Suppressor macrophage treated with lipopolysaccharide for 4 hours (primary cell): ENCODE data around the gene VKORC1.
"Not testable (repeated sequence)": the region's sequence is repeated elsewhere in the genome, so short reads cannot be mapped to it uniquely, and the experiment has no call there.

Experiments used
- DNase-seq: peaks from one replicate; pipeline ENCODE4 v3.0.0-alpha.2; 2020

The VKORC1 gene

GRCh38 chr16:31094424-31095120 is at the start of gene VKORC1:
TSS of gene VKORC1 (minus strand) at chr16:31094797. CDS start at chr16:31094729, 68 bp downstream.
- peak; percentile 99 for DNase-seq

GRCh38 chr16:31143694-31144148 is 49.1 kb upstream of the VKORC1 start:
- no peak for DNase-seq

GRCh38 chr16:31143011-31143693 is 48.6 kb upstream of the VKORC1 start:
- DNase-seq, result no peak

DNA sequence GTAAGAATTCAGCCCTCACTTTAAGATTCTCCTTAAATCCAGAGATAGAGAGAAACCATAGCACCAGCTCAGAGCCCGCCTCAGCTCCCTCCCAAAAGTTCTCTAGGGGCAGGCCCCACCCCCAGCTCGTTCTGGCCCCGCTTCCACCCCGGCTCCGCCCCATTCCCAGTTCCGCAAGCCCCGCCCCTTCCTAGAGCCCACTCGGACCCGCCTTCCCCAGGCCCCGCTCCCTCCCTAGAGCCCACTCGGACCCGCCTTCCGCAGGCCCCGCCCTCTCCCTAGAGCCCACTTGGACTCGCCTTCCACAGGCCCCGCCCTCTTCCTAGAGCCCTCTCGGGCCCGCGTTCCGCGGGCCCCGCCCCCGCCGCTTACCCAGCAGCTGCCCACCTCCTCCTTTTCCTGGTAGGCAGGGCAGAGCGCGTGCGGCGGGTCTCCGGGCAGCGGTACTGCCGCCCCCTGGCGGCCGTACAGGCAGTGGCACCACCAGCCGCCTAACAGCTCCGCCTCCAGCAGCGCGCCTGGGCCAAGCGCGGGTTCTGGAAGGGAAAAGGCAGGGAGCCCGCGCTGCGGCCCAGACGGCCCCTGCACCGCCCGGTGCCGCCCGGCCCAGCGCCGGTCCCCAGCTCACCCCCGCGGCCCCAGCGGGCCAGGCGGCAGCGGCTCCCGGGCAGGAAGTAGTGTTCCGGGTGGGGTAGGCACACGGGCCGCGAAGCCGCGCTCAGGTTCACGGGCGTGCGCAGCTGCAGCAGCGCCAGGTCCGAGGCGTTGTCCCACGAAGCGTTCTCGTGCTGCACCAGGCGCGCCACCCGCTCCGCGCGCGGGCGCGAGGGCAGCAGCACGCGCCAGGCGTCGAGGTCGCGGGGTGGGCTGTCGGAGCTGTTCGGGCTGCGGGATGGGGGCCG is 47.8 kb upstream of the VKORC1 start:
- peak; percentile 99 for DNase-seq

DNA sequence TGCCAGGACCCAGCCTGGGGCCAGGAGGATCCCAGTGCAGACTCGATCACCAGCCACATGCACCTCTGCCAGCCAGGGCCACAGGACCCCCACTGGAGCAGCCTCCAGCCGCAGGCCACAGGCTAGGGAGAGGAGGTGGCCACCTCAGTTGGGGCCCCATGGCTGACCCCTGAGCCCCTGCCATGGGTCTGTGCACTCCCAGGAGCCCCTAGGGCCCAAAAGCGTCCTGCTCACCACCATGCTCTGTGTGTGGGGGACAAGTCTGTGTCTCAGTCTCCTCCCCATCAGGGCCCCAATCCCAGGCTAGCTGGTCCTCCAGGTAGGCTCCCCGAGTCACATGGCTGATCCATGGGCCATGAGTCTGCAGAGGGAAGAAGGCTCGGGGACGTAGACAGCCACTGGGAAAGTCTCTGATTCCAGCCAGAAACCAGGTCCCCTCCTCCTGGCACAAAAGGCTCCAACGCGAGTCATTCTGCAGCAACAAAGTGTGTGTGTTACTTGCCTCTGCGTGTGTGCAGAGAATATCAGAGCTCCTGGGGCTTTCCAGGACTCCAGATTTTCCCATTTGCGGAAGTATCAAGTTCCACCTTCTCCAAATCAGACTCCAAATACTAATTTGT is 47.0 kb upstream of the VKORC1 start:
- no peak for DNase-seq

GRCh38 chr16:31141071-31141469 is 46.5 kb upstream of the VKORC1 start:
- not testable (repeated sequence) for DNase-seq

- DNase-seq, result no peak
These were observed 44.3 kb upstream of the VKORC1 start for GRCh38 chr16:31138621-31139578.

DNA sequence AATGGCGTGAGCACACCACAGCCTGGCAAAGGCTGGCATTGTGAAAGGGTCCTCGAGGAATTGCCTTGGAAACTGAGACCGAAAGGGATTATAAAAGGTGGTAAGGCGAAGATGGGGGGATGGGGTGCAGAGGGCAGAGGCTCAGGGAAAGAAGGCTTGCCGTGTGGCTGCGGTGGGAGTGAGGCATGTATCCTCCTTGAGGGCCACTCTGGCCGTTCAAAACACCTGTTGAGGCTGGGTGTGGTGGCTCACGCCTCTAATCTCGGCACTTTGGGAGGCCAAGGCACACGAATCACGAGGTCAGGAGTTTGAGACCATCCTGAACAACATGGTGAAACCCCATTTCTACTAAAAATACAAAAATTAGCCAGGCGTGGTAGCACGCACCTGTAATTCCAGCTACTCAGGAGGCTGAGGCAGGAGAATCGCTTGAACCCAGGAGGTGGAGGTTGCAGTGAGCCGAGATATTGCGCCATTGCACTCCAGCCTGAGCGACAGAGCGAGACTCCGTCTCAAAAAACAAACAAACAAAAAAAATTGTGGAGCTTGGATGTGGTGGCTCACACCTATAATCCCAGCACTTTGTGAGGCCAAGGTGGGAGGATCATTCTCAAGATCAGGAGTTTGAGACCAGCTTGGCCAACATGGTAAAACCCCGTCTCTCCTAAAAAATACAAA is 42.4 kb upstream of the VKORC1 start:
- not testable (repeated sequence) for DNase-seq

DNA sequence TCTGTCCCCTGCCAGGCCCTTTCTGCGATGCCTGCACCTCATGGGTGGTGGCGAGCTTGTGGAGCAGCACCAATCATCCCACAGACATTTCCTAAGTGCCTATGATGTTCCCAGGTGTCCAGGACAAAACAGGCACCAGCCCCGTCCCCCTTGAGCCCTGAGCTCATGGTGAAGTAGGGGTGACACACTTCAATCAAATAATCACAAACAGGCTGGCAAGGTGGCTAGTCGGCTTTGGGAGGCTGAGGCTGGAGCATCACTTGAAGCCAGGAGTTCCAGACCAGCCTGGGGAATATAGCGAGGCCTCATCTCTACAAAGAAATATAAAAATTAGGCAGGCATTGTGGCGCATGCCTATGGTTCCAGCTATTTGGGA is 41.7 kb upstream of the VKORC1 start:
- DNase-seq, result no peak

DNA sequence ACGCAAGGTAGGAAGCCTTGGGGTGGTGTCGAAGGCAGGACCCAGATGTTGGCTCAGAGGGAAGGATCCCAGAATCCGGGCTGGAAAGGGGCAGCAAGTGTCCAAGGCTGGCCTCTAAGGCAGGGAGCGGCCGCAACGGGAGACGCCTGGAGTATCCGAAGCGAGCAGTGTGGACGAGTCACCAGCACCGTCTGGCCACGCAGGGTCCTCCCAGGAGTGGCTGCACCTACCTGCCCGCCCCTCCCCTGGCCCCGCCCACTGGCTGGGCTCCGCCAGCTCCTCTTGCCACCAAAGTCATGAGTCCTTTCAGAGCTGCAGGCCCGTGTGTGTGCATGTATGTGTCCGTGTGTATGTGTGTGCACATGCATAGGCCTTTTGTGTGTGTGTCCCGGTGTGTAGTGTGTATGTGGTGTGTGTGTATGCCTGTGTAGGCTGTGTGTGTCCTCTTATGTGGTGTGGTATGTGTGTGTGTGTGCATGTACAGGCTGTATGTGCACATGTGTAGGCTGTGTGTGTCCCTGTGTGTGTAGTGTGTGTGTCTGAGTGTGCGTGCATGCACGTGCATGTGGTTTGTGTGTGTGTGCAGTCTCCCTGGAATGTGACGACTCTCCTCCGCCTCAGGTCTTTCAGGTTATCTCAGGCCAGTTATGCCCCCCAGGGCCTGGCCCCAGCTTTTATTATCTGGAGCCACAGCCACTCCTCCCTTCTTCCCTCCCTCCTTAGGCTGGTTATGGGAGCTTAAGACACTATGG is 41.1 kb upstream of the VKORC1 start, which contains the start of gene PRSS8:
TSS of gene PRSS8 (minus strand) at position 193 of the 752 bp plus-strand sequence. CDS start 229 bp downstream, outside the sequence.
- DNase-seq, result no peak

DNA sequence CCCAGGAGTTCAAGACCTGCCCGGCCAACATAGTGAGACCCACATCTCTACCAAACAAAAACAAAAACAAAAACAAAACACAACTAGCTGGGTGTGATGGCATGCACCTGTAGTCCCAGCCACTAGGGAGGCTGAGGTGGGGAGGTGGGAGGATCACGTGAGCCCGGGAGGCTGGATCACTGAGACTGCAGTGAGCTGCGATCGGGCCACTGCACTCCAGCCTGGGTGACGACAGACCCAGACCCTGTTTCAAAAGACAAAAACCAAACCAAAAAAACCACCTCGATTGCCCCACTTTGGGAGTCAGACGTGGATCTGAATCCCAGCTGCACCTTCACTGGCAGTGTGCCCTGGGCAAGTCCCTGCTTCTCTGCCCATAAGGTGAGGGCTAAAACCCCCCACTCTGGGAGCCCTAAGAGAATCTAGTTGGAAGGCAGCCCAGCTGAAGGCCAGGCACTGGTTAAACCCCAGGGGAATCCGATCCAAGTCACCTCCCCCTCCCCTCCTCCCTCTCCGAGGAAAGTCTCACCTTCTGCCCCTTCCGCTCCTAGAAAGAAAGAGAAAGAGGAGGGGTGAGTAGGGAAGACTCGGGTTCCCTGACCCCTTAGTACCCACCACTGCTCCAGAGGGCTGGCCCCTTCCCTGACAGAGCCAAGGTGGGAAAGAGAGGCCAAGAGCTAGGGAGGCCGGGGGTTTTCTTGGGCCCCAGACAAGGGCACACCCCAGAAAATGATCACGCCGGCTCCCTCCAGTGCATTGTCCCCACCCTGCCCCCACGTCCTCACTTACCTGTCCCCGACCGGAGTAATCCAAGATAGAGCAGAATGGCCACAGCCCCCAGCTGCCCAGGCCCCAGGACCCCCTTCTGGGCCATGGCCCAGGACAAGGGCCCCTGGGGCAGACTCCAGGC is 40.3 kb upstream of the VKORC1 start:
- no peak for DNase-seq

DNA sequence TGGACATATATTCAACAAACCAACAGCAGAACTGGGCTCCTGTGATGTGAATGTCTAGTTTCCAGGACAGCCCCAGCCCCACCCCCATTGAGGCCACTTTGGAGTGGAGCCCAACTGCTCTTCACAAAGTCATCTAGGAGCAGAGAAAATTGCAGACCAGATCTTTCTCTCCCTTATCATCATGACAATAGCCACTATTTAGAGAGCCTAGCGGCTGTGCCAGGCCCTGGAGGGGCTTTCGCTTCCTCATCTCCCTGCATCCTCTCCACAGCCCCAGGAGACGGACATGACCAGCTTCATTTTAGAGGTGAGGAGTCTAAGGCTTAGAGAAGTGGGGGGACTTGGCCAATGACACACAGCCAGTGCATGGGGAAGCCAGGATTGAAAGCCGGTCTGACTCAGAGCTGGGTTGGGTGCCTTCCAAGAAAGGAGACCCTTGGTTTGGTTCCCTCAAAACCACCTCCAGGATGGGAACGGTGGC is 39.5 kb upstream of the VKORC1 start:
- DNase-seq, result peak; percentile 39

- DNase-seq, result no peak
These were observed 38.5 kb upstream of the VKORC1 start for GRCh38 chr16:31133046-31133501.

DNA sequence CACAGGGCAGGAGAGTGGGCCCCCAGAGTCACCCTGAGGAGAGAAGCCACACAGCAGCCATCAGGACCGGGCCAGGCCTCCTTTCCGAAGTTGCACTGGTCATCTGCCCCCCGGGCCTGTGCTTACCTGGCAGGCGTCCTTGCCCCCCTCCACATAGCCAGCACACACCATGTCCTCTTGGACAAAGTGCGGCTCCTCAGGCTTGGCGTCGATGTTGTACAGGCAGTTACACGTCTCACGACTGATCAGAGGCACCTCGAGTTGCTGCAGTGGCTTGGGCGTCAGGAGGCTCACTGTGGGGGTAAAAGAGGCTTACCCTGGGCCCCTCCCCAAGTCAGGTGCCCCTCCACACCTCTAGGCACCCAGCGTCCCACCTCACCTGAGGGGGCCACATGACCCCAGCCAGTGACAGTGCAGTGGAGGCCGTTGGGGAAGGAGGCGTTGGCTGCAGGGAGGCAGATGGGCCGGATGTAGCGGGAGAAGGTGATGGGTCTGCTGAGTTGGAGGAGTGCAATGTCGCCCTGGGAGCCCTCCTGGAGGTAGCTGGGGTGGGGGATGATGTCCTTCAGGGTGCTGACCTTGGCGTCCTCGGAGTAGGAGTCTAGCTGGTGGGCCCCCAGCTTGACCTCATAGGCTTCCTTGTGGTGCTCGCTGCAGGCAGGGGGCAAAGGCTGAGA is 37.8 kb upstream of the VKORC1 start:
- DNase-seq, result no peak

DNA sequence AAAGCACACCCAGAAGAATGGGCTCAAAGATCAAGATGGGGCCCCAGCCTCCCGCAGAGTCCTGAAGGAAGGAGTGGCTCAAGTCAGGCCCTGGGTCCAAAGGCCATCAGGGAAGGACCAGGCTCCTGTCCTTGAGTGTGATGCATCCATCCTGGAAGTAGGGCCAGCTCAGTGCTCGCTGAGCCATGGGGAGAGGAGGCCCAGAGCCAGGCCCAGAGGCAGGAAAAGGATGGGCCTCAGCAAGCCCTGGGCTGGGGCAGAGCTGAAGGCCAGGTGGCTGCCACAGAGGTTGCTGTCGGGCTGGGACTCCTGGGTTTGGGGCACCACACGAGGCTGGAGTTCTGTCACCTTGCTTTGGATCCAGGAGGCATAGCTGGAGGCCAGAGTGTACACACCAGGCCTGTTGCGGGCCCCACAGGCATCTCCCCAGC is 37.3 kb upstream of the VKORC1 start:
- no peak for DNase-seq

DNA sequence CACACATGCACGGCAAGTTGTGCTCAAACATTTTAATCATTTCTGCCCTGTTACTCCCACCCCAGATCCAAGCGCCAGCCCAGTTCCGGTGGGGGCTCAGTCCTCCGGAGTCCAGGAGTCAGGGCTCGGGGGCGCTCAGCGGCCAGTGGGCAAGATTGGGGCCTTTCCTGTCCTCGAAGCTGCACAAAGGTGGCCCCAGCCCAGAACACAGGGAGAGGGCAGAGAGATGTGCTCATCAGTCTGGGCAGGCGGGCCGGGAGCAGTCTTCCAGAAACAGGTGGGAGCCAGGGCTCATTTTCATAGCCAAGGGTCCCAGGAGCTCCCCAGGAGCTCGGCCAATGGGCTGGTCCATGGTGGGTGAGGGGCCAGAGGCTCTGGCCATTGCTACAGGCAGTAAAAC is 36.8 kb upstream of the VKORC1 start:
- DNase-seq, result no peak

GRCh38 chr16:31130899-31131298 is 36.3 kb upstream of the VKORC1 start:
- no peak for DNase-seq

- peak; percentile 73 for DNase-seq
These were observed 35.8 kb upstream of the VKORC1 start for GRCh38 chr16:31130336-31130891.
